OCI-LY7 (cell line): ENCODE data around the gene KDM1A. TPM values are rescaled to one million over a fixed set of nuclear protein-coding genes. Genes with fewer than 3 reads are reported as not detected.
A peak's percentile ranks its signal among the peaks of the same experiment; 100 is the strongest.

Source experiments
- BruUV-seq: library from RNA; stranded (reverse); fragments of 400-500 nt; replicated peaks from 2 replicates; lab custom pipeline; 2021; lab: Mats Ljungman, UMichigan
- CTCF ChIA-PET: fragments of 300-600 bp; sonication (Branson Sonifier 250); formaldehyde crosslinking; loops from one replicate; lab custom pipeline; 2022; ENCODE audit warnings: antibody characterized with exemption; ENCODE audit not compliant: unreplicated experiment; lab: Charles Lee
- POLR2A ChIA-PET: fragments of 300-600 bp; sonication (Branson Sonifier 250); formaldehyde crosslinking; loops from one replicate; lab custom pipeline; 2022; ENCODE audit warnings: antibody characterized with exemption; lab: Charles Lee
- DNase-seq: peaks from one replicate; pipeline ENCODE4 v3.0.0-alpha.2; 2015; ENCODE audit warnings: low spot score
- H2AFZ ChIP-seq: fragments of 200-600 bp; sonication (generic), shearing (Covaris generic); 2 replicates; pipeline ENCODE4 v1.6.1; 2014; ENCODE audit warnings: mild to moderate bottlenecking, antibody characterized with exemption, low read length, moderate library complexity
- H3K27ac ChIP-seq: fragments of 200-600 bp; sonication (generic); 2 replicates; pipeline ENCODE4 v1.5.1; 2014; ENCODE audit warnings: mixed run types, low read depth, mild to moderate bottlenecking, moderate library complexity, low read length, inconsistent platforms; ENCODE audit not compliant: poor library complexity, severe bottlenecking
- H3K36me3 ChIP-seq: fragments of 200-600 bp; sonication (generic); 2 replicates; pipeline ENCODE4 v1.6.1; 2014; ENCODE audit warnings: mild to moderate bottlenecking, antibody characterized with exemption, low read length, moderate library complexity, mixed read lengths; ENCODE audit not compliant: insufficient read depth
- H3K4me1 ChIP-seq: fragments of 200-600 bp; sonication (generic); 2 replicates; pipeline ENCODE4 v1.5.1; 2014; ENCODE audit warnings: mild to moderate bottlenecking, low read length; ENCODE audit not compliant: insufficient read depth, poor library complexity, severe bottlenecking
- H3K4me2 ChIP-seq: fragments of 200-600 bp; sonication (generic); 2 replicates; pipeline ENCODE4 v1.6.1; 2014; ENCODE audit warnings: mild to moderate bottlenecking, low read length
- H3K4me3 ChIP-seq: fragments of 200-600 bp; sonication (generic); 2 replicates; pipeline ENCODE4 v1.5.1; 2014; ENCODE audit warnings: mild to moderate bottlenecking, low read depth, low read length; ENCODE audit not compliant: poor library complexity, severe bottlenecking
- H3K79me2 ChIP-seq: fragments of 200-600 bp; sonication (generic); 2 replicates; pipeline ENCODE4 v1.6.1; 2016; ENCODE audit warnings: low read depth, mild to moderate bottlenecking, low read length, moderate library complexity, mixed read lengths; ENCODE audit not compliant: insufficient read depth
- H3K9me2 ChIP-seq: fragments of 200-600 bp; sonication (generic); 2 replicates; pipeline ENCODE4 v1.6.1; 2016; ENCODE audit warnings: mild to moderate bottlenecking, low read length, mixed read lengths; ENCODE audit not compliant: insufficient read depth
- H3K9me3 ChIP-seq: fragments of 200-600 bp; sonication (generic); 2 replicates; pipeline ENCODE4 v1.6.1; 2014; ENCODE audit warnings: mild to moderate bottlenecking, mixed run types, low read length, mixed read lengths
- H4K20me1 ChIP-seq: fragments of 200-600 bp; sonication (generic); 2 replicates; pipeline ENCODE4 v1.6.1; 2014; ENCODE audit warnings: mild to moderate bottlenecking, antibody characterized with exemption, low read length, moderate library complexity, mixed read lengths; ENCODE audit not compliant: insufficient read depth
- EZH2phosphoT487 ChIP-seq: fragments of 200-600 bp; sonication (generic); IDR thresholded peaks from 2 replicates; pipeline ENCODE4 v1.6.1; 2018; ENCODE audit warnings: low read depth, borderline replicate concordance, mild to moderate bottlenecking, mixed run types, antibody characterized with exemption, low read length, moderate library complexity, mixed read lengths
- intact Hi-C: fragments of 100-400 bp; cut with micrococcal nuclease; formaldehyde crosslinking; loops from one replicate; pipeline ENCODE4 v1.10.0; 2022; ENCODE audit not compliant: unreplicated experiment
- total RNA-seq, 2 experiments: library from RNA; depleted of rRNA in 1 of 2; stranded (reverse); fragments of >200 nt in 1 of 2; shearing (Covaris generic) in 1 of 2; gene quantifications; 2 replicates each; pipeline ENCODE4 v1.2.3, GENCODE V29; 2014 to 2022
- TF ChIP-seq, protein P1 (sequence below): fragments of 200-600 bp; sonication (generic); conservative IDR thresholded peaks from 2 replicates; pipeline ENCODE4 v1.5.1; 2014; ENCODE audit warnings: mild to moderate bottlenecking, antibody characterized with exemption, low read length, moderate library complexity, mixed read lengths

Gene KDM1A
- total RNA-seq, 2 experiments from 2014 or later, result 88.8 to 95.5 TPM

DNA sequence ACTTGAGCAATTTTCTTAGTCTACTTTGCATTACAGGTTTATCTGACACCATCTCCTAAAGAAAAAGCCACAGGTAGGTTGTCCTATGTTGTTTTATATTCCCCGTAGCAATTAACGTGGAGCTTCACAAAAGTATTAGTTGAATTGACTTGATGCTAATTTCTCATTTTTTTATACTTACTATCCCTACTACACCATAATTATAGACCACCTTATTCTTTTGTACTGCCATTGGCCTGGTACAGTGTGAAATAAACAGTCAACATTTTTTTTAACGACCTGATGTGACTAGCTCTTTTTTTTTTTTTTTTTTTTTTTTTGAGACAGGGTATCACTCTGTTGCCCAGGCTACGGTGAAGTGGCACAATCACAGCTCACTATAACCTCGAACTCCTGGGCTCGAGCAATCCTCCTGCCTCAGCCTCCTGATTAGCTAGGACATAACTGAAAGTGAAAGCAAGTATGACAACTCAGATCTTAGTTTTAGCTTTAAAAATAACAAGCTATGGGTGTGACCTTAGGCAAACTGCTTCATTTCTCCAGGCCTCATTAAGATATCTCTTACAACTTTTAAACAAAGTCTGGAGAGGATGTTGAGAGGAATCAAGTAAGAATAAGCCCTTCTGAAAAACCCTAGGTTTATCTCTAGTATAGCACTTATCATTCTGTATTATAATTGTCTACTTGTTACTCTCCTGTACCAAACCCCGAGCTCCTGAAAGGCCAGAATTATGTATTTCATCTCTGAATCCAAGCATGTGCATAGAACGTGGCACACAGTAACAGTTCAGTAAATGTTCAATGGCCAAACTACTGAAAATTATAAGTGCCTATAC, 99.9 kb downstream of the KDM1A start:
- H3K79me2 ChIP-seq, result peaks cover 40% of the 10 kb centered on the region; the same call in 1 of the 2 replicates
- H3K4me2 ChIP-seq, result peak overlapping the region; percentile 51
- H4K20me1 ChIP-seq, result 0 out of 2 replicates have a peak, but pooled peaks cover 14% of the 10 kb centered on the region
- no peaks in the 10 kb centered on the region for H3K9me2 ChIP-seq
- ChIA-PET CTCF (interaction anchor here (1.1 to 1.6 kb wide), 2 partner anchors 9 to 65 kb away, joined by 3 to 6 read pairs; no protein-coding TSS in a partner anchor), POLR2A (interaction anchor here (0.5 to 1.1 kb wide), 6 partner anchors 9 to 646 kb away, joined by 3 to 5 read pairs (median 3); no protein-coding TSS in a partner anchor)
- intact Hi-C loops, result no loop called here
- H3K4me3 ChIP-seq, result no peak overlapping the region
- no peak overlapping the region for H3K27ac ChIP-seq
- no peak overlapping the region for H2AFZ ChIP-seq
- no peaks in the 10 kb centered on the region for H3K36me3 ChIP-seq
- H3K4me1 ChIP-seq, result peaks cover 27% of the 10 kb centered on the region
- TF ChIP-seq, protein P1, sequence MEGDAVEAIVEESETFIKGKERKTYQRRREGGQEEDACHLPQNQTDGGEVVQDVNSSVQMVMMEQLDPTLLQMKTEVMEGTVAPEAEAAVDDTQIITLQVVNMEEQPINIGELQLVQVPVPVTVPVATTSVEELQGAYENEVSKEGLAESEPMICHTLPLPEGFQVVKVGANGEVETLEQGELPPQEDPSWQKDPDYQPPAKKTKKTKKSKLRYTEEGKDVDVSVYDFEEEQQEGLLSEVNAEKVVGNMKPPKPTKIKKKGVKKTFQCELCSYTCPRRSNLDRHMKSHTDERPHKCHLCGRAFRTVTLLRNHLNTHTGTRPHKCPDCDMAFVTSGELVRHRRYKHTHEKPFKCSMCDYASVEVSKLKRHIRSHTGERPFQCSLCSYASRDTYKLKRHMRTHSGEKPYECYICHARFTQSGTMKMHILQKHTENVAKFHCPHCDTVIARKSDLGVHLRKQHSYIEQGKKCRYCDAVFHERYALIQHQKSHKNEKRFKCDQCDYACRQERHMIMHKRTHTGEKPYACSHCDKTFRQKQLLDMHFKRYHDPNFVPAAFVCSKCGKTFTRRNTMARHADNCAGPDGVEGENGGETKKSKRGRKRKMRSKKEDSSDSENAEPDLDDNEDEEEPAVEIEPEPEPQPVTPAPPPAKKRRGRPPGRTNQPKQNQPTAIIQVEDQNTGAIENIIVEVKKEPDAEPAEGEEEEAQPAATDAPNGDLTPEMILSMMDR, result no peak
- TF ChIP-seq EZH2phosphoT487, result no peak
- no peak for DNase-seq
- BruUV-seq, result no TSS peak
- H3K9me3 ChIP-seq, result no peaks in the 10 kb centered on the region

- no peak overlapping the region for H2AFZ ChIP-seq
- H3K9me2 ChIP-seq, result no peaks in the 10 kb centered on the region
- 0 out of 2 replicates have a peak, but pooled peaks cover 9% of the 10 kb centered on the region for H4K20me1 ChIP-seq
- no peak for TF ChIP-seq EZH2phosphoT487
- TF ChIP-seq, protein P1, result no peak
- no peak overlapping the region for H3K4me2 ChIP-seq
- H3K79me2 ChIP-seq, result peaks cover 32% of the 10 kb centered on the region; the same call in 1 of the 2 replicates
- ChIA-PET POLR2A (interaction anchor here (0.8 to 1.0 kb wide), 2 partner anchors 27 to 138 kb away, joined by 3 read pairs; no protein-coding TSS in a partner anchor), CTCF (interaction anchor here (1.6 kb wide), 1 partner anchor 11 kb away, joined by 3 read pairs; no protein-coding TSS in a partner anchor)
- H3K4me1 ChIP-seq, result peaks cover 18% of the 10 kb centered on the region
- no peak overlapping the region for H3K4me3 ChIP-seq
- no peak overlapping the region for H3K27ac ChIP-seq
- H3K36me3 ChIP-seq, result no peaks in the 10 kb centered on the region
- no peaks in the 10 kb centered on the region for H3K9me3 ChIP-seq
- intact Hi-C loops, result no loop called here
- no TSS peak for BruUV-seq
- no peak for DNase-seq
Measured at GRCh38 chr1:23120383-23120782, 101.1 kb downstream of the KDM1A start.
